Stimulated activated naive CD8-positive, alpha-beta T cell treated with anti-CD3 and anti-CD28 coated beads, Interleukin-15, amount 100 ng/mL, for 72 hours (primary cell): ENCODE data around the gene VOPP1.
"Not testable (repeated sequence)": the region's sequence is repeated elsewhere in the genome, so short reads cannot be mapped to it uniquely, and the experiment has no call there.

Experiments used
- ATAC-seq: fragments of 150-1000 bp; cut with Tn5 transposase; 2 replicates; pipeline ENCODE4 v1.10.0; 2021; ENCODE audit warnings: mild to moderate bottlenecking, moderate library complexity
- DNase-seq, 2 donors: peaks; one replicate each; pipeline ENCODE4 v3.0.0; 2021 to 2022
- H3K27ac Mint-ChIP-seq, 2 donors: one replicate each; pipeline ENCODE4 v1.8.0; 2022; ENCODE audit warnings: mild to moderate bottlenecking in 2 of 2, mixed read lengths in 2 of 2, moderate library complexity in 2 of 2
- H3K27me3 Mint-ChIP-seq: one replicate; pipeline ENCODE4 v1.8.0; 2022; ENCODE audit warnings: mixed read lengths
- H3K4me1 Mint-ChIP-seq: one replicate; pipeline ENCODE4 v1.8.0; 2022; ENCODE audit warnings: mild to moderate bottlenecking, mixed read lengths
- H3K4me3 Mint-ChIP-seq, 2 donors: one replicate each; pipeline ENCODE4 v1.8.0; 2022; ENCODE audit warnings: mild to moderate bottlenecking in 2 of 2, mixed read lengths in 2 of 2, moderate library complexity in 1 of 2
- H3K9me3 Mint-ChIP-seq, 2 donors: one replicate each; pipeline ENCODE4 v1.8.0; 2022; ENCODE audit warnings: mixed read lengths in 2 of 2

The VOPP1 gene

GRCh38 chr7:55572378-55573233 is at the start of gene VOPP1:
VOPP1 (minus strand) TSS chr7:55572502; CDS start chr7:55572324, 178 bp downstream.
- Mint-ChIP-seq H3K4me3 (peak within 1 kb of the TSS; percentile 90 to 94), H3K27me3 (no peaks in the 10 kb centered on the region), H3K4me1 (peaks cover 73% of the 10 kb centered on the region), H3K9me3 (no peaks in the 10 kb centered on the region), H3K27ac (peak within 1 kb of the TSS; percentile 91 to 93)
- peak; percentile 67 for ATAC-seq
- peak in 1 of 2 donors; percentile 64 for DNase-seq

- H3K27ac Mint-ChIP-seq, result no peak overlapping the region
- no peak for DNase-seq
- peaks cover 8 to 17% of the 10 kb centered on the region in 2 donors for H3K9me3 Mint-ChIP-seq
- no peak for ATAC-seq
- no peaks in the 10 kb centered on the region for H3K4me1 Mint-ChIP-seq
- H3K4me3 Mint-ChIP-seq, result no peak overlapping the region
- H3K27me3 Mint-ChIP-seq, result peaks cover 44% of the 10 kb centered on the region
Measured at GRCh38 chr7:55618913-55619312, 46.6 kb upstream of the VOPP1 start.

- not testable (repeated sequence) for H3K4me1 Mint-ChIP-seq, H3K4me3 Mint-ChIP-seq, ATAC-seq, DNase-seq, H3K27ac Mint-ChIP-seq
- H3K9me3 Mint-ChIP-seq, result peaks cover 8 to 10% of the 10 kb centered on the region in 2 donors
- H3K27me3 Mint-ChIP-seq, result peaks cover 12% of the 10 kb centered on the region
Measured at GRCh38 chr7:55614365-55615064, 42.2 kb upstream of the VOPP1 start.

GRCh38 chr7:55609726-55610125 is 37.4 kb upstream of the VOPP1 start:
- H3K27ac Mint-ChIP-seq, DNase-seq, H3K4me3 Mint-ChIP-seq, ATAC-seq, H3K27me3 Mint-ChIP-seq, H3K4me1 Mint-ChIP-seq, H3K9me3 Mint-ChIP-seq: not testable (repeated sequence)

- not testable (repeated sequence) for H3K9me3 Mint-ChIP-seq, DNase-seq, H3K27me3 Mint-ChIP-seq, H3K27ac Mint-ChIP-seq, H3K4me3 Mint-ChIP-seq, H3K4me1 Mint-ChIP-seq, ATAC-seq
Measured at GRCh38 chr7:55605661-55606060, 33.4 kb upstream of the VOPP1 start.

GRCh38 chr7:55597944-55598499 is 25.7 kb upstream of the VOPP1 start:
- DNase-seq, H3K9me3 Mint-ChIP-seq, H3K27me3 Mint-ChIP-seq, H3K4me3 Mint-ChIP-seq: not testable (repeated sequence)
- H3K27ac Mint-ChIP-seq, result peak overlapping the region in 1 of 2 donors; percentile 41
- peak; percentile 66 for ATAC-seq
- H3K4me1 Mint-ChIP-seq, result peaks cover 13% of the 10 kb centered on the region

- peaks cover 13% of the 10 kb centered on the region for H3K4me1 Mint-ChIP-seq
- peak overlapping the region in 1 of 2 donors; percentile 56 for H3K27ac Mint-ChIP-seq
- not testable (repeated sequence) for H3K27me3 Mint-ChIP-seq, H3K9me3 Mint-ChIP-seq, DNase-seq, H3K4me3 Mint-ChIP-seq, ATAC-seq
Measured at GRCh38 chr7:55597214-55597739, 25.0 kb upstream of the VOPP1 start.

GRCh38 chr7:55595511-55595910 is 23.2 kb upstream of the VOPP1 start:
- DNase-seq (no peak), ATAC-seq (no peak)
- peaks cover 16% of the 10 kb centered on the region for H3K27me3 Mint-ChIP-seq
- H3K27ac Mint-ChIP-seq, result no peak overlapping the region
- H3K4me1 Mint-ChIP-seq, result peaks cover 13% of the 10 kb centered on the region
- no peak overlapping the region for H3K4me3 Mint-ChIP-seq
- no peaks in the 10 kb centered on the region for H3K9me3 Mint-ChIP-seq

GRCh38 chr7:55594870-55595269 is 22.6 kb upstream of the VOPP1 start:
- H3K27ac Mint-ChIP-seq, result no peak overlapping the region
- no peak for DNase-seq
- peaks cover 15% of the 10 kb centered on the region for H3K4me1 Mint-ChIP-seq
- ATAC-seq, result no peak
- H3K9me3 Mint-ChIP-seq, result no peaks in the 10 kb centered on the region
- no peak overlapping the region for H3K4me3 Mint-ChIP-seq
- H3K27me3 Mint-ChIP-seq, result peaks cover 16% of the 10 kb centered on the region

- Mint-ChIP-seq H3K4me3 (no peak overlapping the region), H3K9me3 (no peaks in the 10 kb centered on the region), H3K27ac (no peak overlapping the region), H3K4me1 (peaks cover 19% of the 10 kb centered on the region), H3K27me3 (peaks cover 16% of the 10 kb centered on the region)
- ATAC-seq (no peak), DNase-seq (no peak)
Measured at GRCh38 chr7:55594414-55594813, 22.1 kb upstream of the VOPP1 start.

- peaks cover 19% of the 10 kb centered on the region for H3K4me1 Mint-ChIP-seq
- no peaks in the 10 kb centered on the region for H3K9me3 Mint-ChIP-seq
Measured at GRCh38 chr7:55593515-55594318, 21.4 kb upstream of the VOPP1 start.

GRCh38 chr7:55593172-55593514 is 20.8 kb upstream of the VOPP1 start:
- ATAC-seq, result no peak
- Mint-ChIP-seq H3K9me3 (no peaks in the 10 kb centered on the region), H3K4me1 (peaks cover 23% of the 10 kb centered on the region), H3K4me3 (no peak overlapping the region), H3K27me3 (peaks cover 16% of the 10 kb centered on the region), H3K27ac (peak overlapping the region in 1 of 2 donors; percentile 23)
- DNase-seq, result no peak

More at GRCh38 chr7:55593515-55594318, 21.4 kb upstream of the VOPP1 start:
- peaks cover 16% of the 10 kb centered on the region for H3K27me3 Mint-ChIP-seq
- peak; percentile 58 to 67 for DNase-seq
- H3K27ac Mint-ChIP-seq, result no peak overlapping the region
- peak; percentile 67 for ATAC-seq
- H3K4me3 Mint-ChIP-seq, result no peak overlapping the region

GRCh38 chr7:55592492-55592891 is 20.2 kb upstream of the VOPP1 start:
- H3K9me3 Mint-ChIP-seq, result no peaks in the 10 kb centered on the region
- H3K27me3 Mint-ChIP-seq, result peaks cover 16% of the 10 kb centered on the region
- no peak for ATAC-seq
- peaks cover 17% of the 10 kb centered on the region for H3K4me1 Mint-ChIP-seq
- DNase-seq, result no peak
- H3K27ac Mint-ChIP-seq, result peak overlapping the region in 1 of 2 donors; percentile 1
- no peak overlapping the region for H3K4me3 Mint-ChIP-seq

- Mint-ChIP-seq H3K4me3 (no peak overlapping the region), H3K9me3 (no peaks in the 10 kb centered on the region), H3K27ac (no peak overlapping the region), H3K27me3 (peaks cover 23% of the 10 kb centered on the region), H3K4me1 (peaks cover 12% of the 10 kb centered on the region)
- DNase-seq (no peak), ATAC-seq (peak; percentile 13)
Measured at GRCh38 chr7:55591282-55591931, 19.1 kb upstream of the VOPP1 start.
